ENCODE data around the gene TRABD.
"Not testable (repeated sequence)": the region's sequence is repeated elsewhere in the genome, so short reads cannot be mapped to it uniquely, and the experiment has no call there.

The TRABD gene

GRCh38 chr22:50185375-50186087 is at the start of gene TRABD:
TSS of gene TRABD (plus strand) at chr22:50185913. CDS start at chr22:50193061, 7,148 bp downstream.
- peak; percentile 74 for DNase-seq

- no peak for DNase-seq
These were observed 49.1 kb upstream of the TRABD start for GRCh38 chr22:50136581-50137015.

GRCh38 chr22:50137277-50137676 is 48.4 kb upstream of the TRABD start:
- DNase-seq = not testable (repeated sequence)

DNA sequence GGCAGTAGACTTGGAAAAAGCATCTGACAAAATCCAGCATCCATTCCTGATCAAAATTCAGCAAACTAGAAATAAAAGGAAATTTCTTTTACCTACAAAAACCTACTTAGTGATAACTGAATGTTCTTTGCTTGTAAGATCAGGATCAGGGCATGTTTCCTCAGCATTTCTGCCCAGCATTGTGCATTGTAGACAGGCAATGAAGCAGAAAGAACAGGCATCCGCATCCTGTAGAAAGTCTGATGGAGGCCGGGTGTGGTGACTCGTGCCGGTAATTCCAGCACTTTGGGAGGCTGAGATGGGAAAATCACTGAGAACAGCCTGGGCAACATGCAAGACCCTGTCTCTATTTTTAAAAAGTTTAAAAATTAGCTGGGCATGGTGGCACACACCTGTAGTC is 47.7 kb upstream of the TRABD start:
- no peak for DNase-seq

- DNase-seq = no peak
These were observed 46.7 kb upstream of the TRABD start for GRCh38 chr22:50138988-50139387.

DNA sequence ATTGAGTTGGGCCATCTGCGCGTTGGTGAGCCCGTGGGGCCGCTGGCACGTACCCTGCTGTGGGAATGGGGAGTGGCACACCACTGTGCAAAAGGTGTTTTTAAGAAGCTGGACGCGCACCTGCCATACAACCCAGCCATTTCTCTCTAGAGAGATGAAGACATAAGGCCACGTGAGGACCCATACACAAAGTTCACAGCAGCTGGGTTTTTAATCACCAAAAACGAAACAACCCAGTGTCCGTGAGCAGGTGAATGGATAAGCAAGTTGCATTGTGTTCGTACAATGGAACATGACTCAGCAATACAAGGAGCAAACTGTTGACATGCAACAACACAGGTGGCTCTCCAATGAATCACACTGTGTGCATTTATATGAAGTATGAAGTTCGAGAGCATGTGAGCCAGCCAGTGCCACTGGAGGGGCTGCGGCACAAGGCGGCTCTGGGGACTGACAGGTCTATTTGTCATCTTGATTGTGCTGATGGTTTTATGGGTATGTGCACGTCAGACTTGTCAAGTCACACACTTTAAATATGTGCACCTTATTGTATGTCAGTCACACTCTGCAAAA is 45.8 kb upstream of the TRABD start:
- no peak for DNase-seq

DNA sequence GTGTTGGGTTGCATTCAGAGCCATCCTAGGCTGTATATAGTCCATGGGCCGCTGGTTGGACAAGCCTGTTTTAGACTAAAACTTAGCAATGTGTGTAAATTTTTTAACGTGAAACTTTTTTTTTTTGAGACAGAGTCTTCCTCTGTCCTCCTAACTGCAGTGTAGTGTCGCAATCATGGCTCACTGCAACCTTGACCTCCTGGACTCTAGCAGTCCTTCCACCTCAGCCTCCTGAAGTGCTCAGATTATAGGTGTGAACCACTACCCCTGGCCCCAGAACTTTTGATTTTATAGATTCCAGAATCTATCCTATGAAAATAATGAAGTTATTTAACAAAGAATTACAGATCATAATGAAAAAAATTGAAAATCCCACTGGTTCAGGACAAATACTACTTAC is 45.1 kb upstream of the TRABD start:
- DNase-seq = no peak

DNA sequence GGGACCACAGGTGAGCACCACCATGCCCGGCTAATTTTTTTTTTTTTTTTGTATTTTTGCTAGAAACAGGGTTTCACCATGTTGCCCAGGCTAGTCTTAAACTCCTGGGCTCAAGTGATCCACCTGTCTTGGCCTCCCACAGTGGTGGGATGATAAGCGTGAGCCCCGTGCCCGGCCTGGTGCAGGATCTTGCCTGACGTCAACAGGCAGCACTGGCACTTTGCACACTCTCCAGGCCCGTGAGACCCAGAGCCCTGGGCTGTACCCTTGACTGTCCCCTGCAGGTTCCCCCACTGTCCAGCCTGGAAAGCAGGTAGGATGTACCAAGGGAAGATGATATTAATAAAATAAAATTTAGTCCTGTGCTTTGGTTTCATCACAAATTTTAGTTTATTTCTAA is 44.3 kb upstream of the TRABD start:
- no peak for DNase-seq

DNA sequence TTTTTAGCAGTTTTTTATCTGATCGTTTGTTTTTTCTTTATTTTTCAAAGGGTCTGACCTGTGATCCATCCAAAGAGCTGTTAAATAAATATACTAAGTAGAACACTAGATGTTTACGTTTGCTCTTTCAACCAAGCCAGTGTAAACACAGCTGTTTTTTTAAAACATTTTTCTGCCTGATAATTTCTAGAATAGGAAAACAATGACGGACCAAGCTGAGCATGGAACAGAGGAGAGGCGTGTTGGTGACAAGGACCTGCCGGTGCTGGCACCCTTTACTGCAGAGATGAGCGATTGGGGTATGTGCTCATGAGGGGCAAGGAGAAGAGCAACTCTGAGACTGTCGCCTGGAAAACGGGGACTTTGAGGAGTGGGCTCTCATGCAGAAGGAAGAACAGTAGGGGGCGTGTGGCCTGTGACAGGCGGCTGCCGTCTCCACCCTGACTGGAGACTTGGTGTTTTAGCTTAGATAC is 43.8 kb upstream of the TRABD start:
- DNase-seq = no peak

DNA sequence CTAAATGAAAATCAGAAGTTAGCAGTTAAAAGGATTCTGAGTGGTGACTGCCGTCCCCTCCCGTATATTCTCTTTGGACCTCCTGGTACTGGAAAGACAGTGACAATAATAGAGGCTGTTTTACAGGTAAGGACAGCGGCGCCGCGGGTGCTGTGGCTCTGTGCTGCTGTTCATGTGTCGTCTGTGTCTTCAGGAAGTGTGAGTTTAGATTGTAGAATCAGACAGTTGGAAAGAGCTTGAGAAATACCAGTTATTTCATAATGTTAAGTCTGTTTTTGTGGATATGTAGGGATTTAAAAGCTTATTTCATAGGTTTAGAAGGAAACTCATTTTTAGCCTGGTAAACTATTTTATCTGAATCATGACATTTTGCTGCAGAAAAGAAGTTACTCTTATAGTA is 42.6 kb upstream of the TRABD start:
- no peak for DNase-seq

- no peak for DNase-seq
These were observed 41.6 kb upstream of the TRABD start for GRCh38 chr22:50144005-50144614.

DNA sequence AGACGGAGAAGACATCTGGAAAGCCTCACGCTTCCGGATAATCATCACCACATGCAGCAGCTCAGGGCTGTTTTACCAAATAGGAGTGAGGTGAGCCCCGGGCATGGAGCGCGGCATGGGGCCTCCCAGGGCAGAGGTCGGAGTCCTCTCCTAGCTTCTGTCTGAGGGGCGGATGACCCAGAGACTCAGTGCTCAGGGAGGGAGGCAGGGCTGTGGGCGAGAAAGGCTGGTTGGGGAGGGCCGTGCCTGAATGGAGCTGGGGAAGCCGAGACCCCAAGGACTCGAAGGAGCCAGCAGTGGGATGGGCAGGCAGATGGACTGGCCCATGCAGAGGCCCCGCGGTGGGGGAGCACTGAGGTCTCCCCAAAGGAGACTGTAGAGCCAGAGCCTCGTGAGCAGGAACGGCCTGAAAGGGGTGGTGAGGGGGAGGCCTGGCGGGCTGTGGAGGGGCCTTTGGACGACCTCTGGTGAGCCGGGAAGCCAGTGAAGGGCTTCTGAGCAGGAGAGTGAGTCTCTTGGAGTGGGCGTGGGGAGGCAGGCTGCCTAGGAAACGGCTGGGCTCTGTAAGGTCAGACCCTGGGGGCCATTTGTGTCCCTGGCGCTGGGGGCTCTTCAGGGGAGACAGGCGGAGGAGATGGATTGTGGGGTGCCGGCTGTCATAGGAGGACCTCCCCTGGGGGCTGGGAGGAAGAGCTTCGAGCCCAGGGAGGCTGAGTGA is 39.8 kb upstream of the TRABD start:
- no peak for DNase-seq

GRCh38 chr22:50146439-50147238 is 39.1 kb upstream of the TRABD start:
- DNase-seq = no peak

DNA sequence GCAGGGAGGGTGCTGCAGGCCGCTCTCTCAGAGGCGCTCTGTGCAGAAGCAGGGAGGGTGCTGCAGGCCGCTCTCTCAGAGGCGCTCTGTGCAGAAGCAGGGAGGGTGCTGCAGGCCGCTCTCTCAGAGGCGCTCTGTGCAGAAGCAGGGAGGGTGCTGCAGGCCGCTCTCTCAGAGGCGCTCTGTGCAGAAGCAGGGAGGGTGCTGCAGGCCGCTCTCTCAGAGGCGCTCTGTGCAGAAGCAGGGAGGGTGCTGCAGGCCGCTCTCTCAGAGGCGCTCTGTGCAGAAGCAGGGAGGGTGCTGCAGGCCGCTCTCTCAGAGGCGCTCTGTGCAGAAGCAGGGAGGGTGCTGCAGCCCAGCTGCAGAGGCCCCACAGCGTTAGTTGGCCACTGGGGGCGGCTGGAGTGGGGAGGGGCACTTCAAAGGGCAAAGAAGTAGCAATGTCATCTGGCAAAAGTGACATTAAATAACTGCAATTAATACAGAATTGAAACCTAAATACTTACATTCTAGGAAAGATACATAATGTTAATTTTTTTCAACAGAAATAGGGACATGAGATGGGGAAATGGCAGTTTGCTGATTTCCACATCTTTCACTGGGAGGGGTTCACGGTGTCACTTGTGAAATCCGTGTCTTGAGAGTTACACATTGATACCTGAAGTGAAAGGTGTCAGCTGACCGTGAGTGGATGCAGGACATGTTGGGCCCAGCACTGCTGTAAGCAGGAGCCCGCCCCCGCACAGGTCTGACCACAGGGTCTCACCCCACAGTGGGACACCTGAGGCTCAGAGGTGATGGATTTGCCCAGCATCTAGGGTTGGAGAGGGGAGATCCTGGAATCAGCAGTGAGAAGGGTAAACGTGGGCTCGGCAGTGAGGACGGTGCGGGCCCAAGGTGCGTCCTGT is 38.2 kb upstream of the TRABD start:
- DNase-seq = not testable (repeated sequence)

DNA sequence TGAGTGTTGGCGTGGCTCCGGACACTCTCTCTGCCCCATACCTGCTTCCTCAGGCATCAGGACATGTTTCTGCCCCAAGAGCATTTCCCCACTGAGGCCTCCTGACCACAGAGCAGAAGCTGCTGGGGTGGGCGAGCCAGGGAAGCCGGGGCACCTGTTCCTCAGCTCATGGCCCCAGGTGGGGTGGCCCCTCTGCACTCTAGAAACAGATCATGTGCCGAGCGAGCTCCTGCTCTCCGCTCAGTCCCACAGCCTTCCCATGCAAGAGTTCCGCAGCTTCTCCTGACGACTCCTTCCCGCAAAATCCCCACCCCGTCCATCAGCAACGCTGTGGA is 37.6 kb upstream of the TRABD start:
- DNase-seq = no peak

DNA sequence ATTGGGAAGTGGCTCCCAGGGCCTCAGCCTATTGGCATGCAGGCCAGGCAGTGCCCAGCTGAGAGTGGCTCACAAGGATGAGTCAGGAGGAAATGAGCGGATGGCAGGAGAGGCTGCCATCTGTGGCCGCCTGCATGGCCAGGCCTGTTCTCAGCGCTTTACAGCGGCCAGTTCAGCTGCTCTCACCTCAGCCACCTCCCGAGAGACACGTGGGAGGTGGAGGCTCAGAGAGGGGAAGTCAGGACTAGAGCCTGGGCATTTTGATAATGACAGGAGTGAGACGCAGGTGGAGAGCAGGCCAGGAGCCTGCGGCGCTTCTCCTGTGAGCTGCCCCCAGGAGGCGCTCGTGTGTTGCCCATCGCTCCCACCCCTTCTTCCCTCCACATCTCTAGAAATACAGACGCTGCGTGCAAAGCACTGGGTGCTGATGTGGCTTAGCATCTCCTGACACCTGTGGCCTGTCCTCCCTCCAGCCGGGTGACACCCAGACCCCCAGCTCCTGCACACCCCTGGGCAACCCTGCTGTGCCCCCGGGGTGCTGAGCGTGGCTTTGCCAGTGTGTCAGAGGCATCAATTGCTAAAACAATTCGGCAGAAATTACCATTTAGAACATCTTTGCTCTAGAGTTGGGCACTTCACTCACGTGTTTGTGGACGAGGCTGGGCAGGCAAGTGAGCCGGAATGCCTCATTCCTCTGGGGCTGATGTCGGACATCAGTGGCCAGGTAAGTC is 36.6 kb upstream of the TRABD start:
- DNase-seq = peak; percentile 24

DNA sequence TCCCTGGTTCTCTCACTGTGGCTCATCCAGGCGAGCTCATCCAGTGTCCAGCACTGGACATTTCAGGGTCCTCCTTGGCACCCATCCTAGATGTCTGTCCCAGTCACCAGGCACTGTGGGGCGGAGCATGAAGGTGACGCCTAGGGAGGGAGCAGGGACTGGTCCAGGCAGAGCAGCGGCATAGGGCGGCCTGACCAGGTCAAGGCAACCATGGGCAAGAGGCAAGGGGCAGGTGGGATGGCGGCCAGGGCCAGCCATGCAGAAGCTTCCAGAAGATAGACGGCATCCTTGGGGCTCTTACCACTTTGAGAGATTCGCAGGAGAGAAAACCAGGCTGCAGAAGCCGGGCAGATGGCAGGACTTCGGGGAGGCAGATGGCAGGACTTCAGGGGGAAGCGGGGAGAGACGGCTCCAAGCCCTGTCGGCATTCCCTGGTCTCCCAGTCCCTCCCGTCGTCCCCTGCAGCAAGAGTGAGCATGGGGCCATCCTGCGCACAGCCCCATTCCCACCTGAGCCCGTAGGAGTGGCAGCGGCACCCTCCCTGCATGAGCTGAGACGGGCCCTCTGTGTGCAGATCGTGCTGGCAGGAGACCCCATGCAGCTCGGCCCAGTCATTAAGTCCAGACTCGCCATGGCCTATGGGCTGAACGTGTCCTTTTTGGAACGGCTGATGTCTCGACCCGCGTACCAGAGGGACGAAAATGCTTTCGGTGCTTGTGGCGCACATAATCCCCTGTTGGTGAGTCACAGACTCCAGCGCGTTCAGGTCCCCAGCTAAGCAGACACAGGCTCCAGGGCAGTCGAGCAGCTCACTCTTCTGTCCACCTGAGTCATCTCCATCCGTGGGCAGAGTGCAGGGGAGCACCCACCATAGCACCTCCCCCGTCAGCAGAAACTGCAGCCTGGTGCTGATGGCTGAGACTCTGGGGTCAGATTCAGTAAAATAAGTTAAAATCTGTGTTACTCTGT is 35.3 kb upstream of the TRABD start:
- DNase-seq = no peak

- DNase-seq = no peak
These were observed 33.9 kb upstream of the TRABD start for GRCh38 chr22:50151571-50152537.
